ENCODE data around the gene EEF2K. TPM values are rescaled to one million over a fixed set of nuclear protein-coding genes. Genes with fewer than 3 reads are reported as not detected.

EEF2K gene
- total and polyA plus RNA-seq, 2 of the 13 experiments (the other 11 are each of a cell fraction or from before 2014, with no cell fraction given) = 22.0 to 23.8 TPM

DNA sequence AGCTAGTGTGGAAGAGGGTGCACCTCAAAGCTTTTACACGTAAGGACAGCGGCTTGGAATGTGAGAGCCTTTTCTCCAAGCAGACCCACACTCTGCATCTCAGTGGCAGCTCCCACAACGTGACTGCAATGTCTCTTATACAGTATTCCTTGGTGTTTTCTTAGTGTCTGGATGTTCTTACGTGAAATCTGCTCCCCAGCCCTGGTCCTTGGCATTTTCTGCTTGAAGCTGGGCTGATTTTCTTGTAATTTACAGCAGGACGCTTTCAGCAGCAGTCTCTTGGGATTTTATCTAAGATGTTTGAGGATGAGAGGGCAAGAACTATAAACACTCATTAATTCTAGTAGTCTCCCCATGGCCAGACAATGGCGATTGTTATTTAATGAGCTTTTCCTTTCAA is 79.0 kb downstream of the EEF2K start:
- WGBS (ENCODE audit: low lambda C conversion rate) = 96% methylated on average over 6 of the region's 6 CpGs

More for the DNA sequence above, 79.0 kb downstream of the EEF2K start:
- Histone ChIP-seq H3K79me2 (ENCODE audit: insufficient read depth, low read length) (no peaks in the 10 kb centered on the region), H3K27ac (ENCODE audit: extremely low read length, insufficient read depth, low read length) (no peak overlapping the region), H3K4me2 (ENCODE audit: low read depth, low read length) (no peak overlapping the region), H3K27me3 (ENCODE audit: control insufficient read depth in 1 of 2, insufficient read depth in 2 of 2, low read length in 2 of 2) (no peaks in the 10 kb centered on the region), H3K9ac (ENCODE audit: insufficient read depth, low read depth, low read length) (no peak overlapping the region), H3K9me3 (ENCODE audit: low read length) (no peaks in the 10 kb centered on the region), H3K36me3 (replicated peaks in 1 of 2; ENCODE audit: control insufficient read depth in 1 of 2, insufficient read depth in 2 of 2, low read length in 2 of 2) (peaks cover 9 to 45% of the 10 kb centered on the region in 2 experiments), H3K4me1 (ENCODE audit: insufficient read depth, low read length) (no peaks in the 10 kb centered on the region; the same call in 1 of the 2 replicates), H2AFZ (ENCODE audit: low read length) (no peak overlapping the region), H4K20me1 (ENCODE audit: insufficient read depth, low read length) (no peaks in the 10 kb centered on the region), H3K4me3 (replicated peaks in 1 of 3; ENCODE audit: insufficient read depth in 1 of 3, low read depth in 2 of 3, low read length in 3 of 3) (no peak overlapping the region)
- intact Hi-C loops (cut with micrococcal nuclease; ENCODE audit: unreplicated experiment) = loop anchor here (5.0 to 10.0 kb wide), 2 partner anchors 50 to 78 kb away; partner anchors contain the start of gene EEF2K
- DNase-seq (ENCODE audit: low spot score) = no peak
- in situ Hi-C loops (cut with HindIII; ENCODE audit: extremely low pct_ligation_motif_present, low pct_unique_long_range_greater_than_20kb) = no loop called here
- TF ChIP-seq ZZZ3 (CRISPR knock-in tag; IDR thresholded peaks at IDR 0.05; ENCODE audit: borderline replicate concordance) = no peak
- no peak for TF ChIP-seq ZMYM2 (CRISPR knock-in tag; IDR thresholded peaks at IDR 0.05)
- no peak for TF ChIP-seq STAT6 (CRISPR knock-in tag; IDR thresholded peaks at IDR 0.05; ENCODE audit: borderline replicate concordance)
- TF ChIP-seq ZNF775 (CRISPR knock-in tag; IDR thresholded peaks at IDR 0.05; ENCODE audit: borderline replicate concordance) = no peak
- no peak for TF ChIP-seq GLI4 (CRISPR knock-in tag; IDR thresholded peaks at IDR 0.05; ENCODE audit: borderline replicate concordance)
- TF ChIP-seq ZMAT3 (CRISPR knock-in tag; conservative IDR thresholded peaks at IDR 0.05) = no peak
- no peak for TF ChIP-seq PHF8 (CRISPR knock-in tag; IDR thresholded peaks at IDR 0.05)
- no TSS peak for BruUV-seq (replicated peaks)
- no peak for FAIRE-seq
- ChIA-PET POLR2A (interaction anchor here (1.4 kb wide), 1 partner anchor 12 kb away, joined by 4 read pairs; the partner anchor contains the start of gene POLR3E), CTCF (ENCODE audit: low intra/inter-chr PET ratio, low total read pairs) (no interaction called here)
- ATAC-seq = no peak

Measured in HepG2 (cell line).